ENCODE data around the gene JMJD6. TPM values are rescaled to one million over a fixed set of nuclear protein-coding genes. Genes with fewer than 3 reads are reported as not detected.
"Not testable (repeated sequence)": the region's sequence is repeated elsewhere in the genome, so short reads cannot be mapped to it uniquely, and the experiment has no call there.

JMJD6 gene
- total and polyA plus RNA-seq, 3 experiments from 2014 or later = 37.1 to 66.8 (median 62.7) TPM

GRCh38 chr17:76740329-76741118 lies 14.1 kb upstream of the JMJD6 start:
- no peak for DNase-seq
- ChIA-PET POLR2A (interaction anchor here (1.0 kb wide), 1 partner anchor 12 kb away, joined by 3 read pairs; no protein-coding TSS in a partner anchor), CTCF (interaction anchor here (1.4 to 1.7 kb wide), 2 partner anchors 13 to 32 kb away, joined by 3 to 5 read pairs; no protein-coding TSS in a partner anchor)
- Mint-ChIP-seq H3K9me3 (no peaks in the 10 kb centered on the region), H3K4me1 (peaks cover 26 to 50% (median 48%) of the 10 kb centered on the region in 3 donors), H3K27me3 (no peaks in the 10 kb centered on the region), H3K36me3 (peaks cover 6 to 68% (median 23%) of the 10 kb centered on the region in 3 donors), H3K4me3 (peak overlapping the region in 1 of 7 donors; percentile 45), H3K27ac (peak overlapping the region in 2 of 8 donors; percentile 42 to 100)
- H3K9me3 ChIP-seq (ENCODE audit: low read length) = no peaks in the 10 kb centered on the region
- peaks cover 28% of the 10 kb centered on the region for H3K36me3 ChIP-seq (ENCODE audit: insufficient read depth, low read length)
- H3K27ac ChIP-seq (ENCODE audit: low read depth, low read length) = no peak overlapping the region
- peaks cover 27% of the 10 kb centered on the region for H3K4me1 ChIP-seq (ENCODE audit: insufficient read depth, low read length)
- no peaks in the 10 kb centered on the region for H3K27me3 ChIP-seq (ENCODE audit: insufficient read depth, low read length, poor library complexity, severe bottlenecking)
- no peak overlapping the region for H3K4me3 ChIP-seq (ENCODE audit: low read length)

- peak overlapping the region in 4 of 7 donors; percentile 7 to 68 (median 15) for H3K4me3 Mint-ChIP-seq
- peaks cover 12 to 68% (median 25%) of the 10 kb centered on the region in 3 donors for H3K36me3 Mint-ChIP-seq
- DNase-seq; H3K9me3 ChIP-seq (ENCODE audit: low read length); H3K27me3 ChIP-seq (ENCODE audit: insufficient read depth, low read length, poor library complexity, severe bottlenecking); H3K4me3 ChIP-seq (ENCODE audit: low read length); H3K27ac ChIP-seq (ENCODE audit: low read depth, low read length); H3K27me3 Mint-ChIP-seq; H3K9me3 Mint-ChIP-seq: not testable (repeated sequence)
- peaks cover 27% of the 10 kb centered on the region for H3K36me3 ChIP-seq (ENCODE audit: insufficient read depth, low read length)
- peak overlapping the region in 3 of 8 donors; percentile 55 to 100 (median 72) for H3K27ac Mint-ChIP-seq
- H3K4me1 ChIP-seq (ENCODE audit: insufficient read depth, low read length) = peaks cover 36% of the 10 kb centered on the region
- peaks cover 34 to 52% (median 49%) of the 10 kb centered on the region in 3 donors for H3K4me1 Mint-ChIP-seq
- CTCF ChIA-PET = interaction anchor here (0.8 to 1.7 kb wide), 4 partner anchors 12 to 128 kb away, joined by 3 to 5 read pairs (median 4); partner anchors contain the start of gene MGAT5B
- POLR2A ChIA-PET = interaction anchor here (0.7 to 1.0 kb wide), 2 partner anchors 13 to 260 kb away, joined by 3 to 4 read pairs; no protein-coding TSS in a partner anchor
Measured at GRCh38 chr17:76739568-76740115, 13.2 kb upstream of the JMJD6 start.

GRCh38 chr17:76738468-76738850 lies 12.1 kb upstream of the JMJD6 start:
- Histone ChIP-seq H3K27me3 (ENCODE audit: insufficient read depth, low read length, poor library complexity, severe bottlenecking) (no peaks in the 10 kb centered on the region), H3K36me3 (ENCODE audit: insufficient read depth, low read length) (peaks cover 34% of the 10 kb centered on the region), H3K9me3 (ENCODE audit: low read length) (no peaks in the 10 kb centered on the region), H3K4me3 (ENCODE audit: low read length) (peak overlapping the region; percentile 72), H3K4me1 (ENCODE audit: insufficient read depth, low read length) (peaks cover 48% of the 10 kb centered on the region), H3K27ac (ENCODE audit: low read depth, low read length) (peak overlapping the region; percentile 95)
- Mint-ChIP-seq H3K36me3 (peaks cover 19 to 69% (median 31%) of the 10 kb centered on the region in 3 donors), H3K4me3 (peak overlapping the region; percentile 85 to 97 (median 95)), H3K4me1 (peaks cover 46 to 64% (median 60%) of the 10 kb centered on the region in 3 donors), H3K9me3 (no peaks in the 10 kb centered on the region), H3K27ac (peak overlapping the region; percentile 99 to 100 (median 99)), H3K27me3 (no peaks in the 10 kb centered on the region)
- ChIA-PET POLR2A (interaction anchor here (0.5 to 5.5 kb wide), 6 partner anchors 11 to 758 kb away, joined by 3 to 112 read pairs (median 18); partner anchors contain the start of genes JMJD6 and METTL23), CTCF (interaction anchor here (0.8 to 1.6 kb wide), 4 partner anchors 10 to 130 kb away, joined by 3 to 5 read pairs (median 4); partner anchors contain the start of genes METTL23 and MGAT5B)
- DNase-seq = no peak

GRCh38 chr17:76737676-76738467 lies 11.5 kb upstream of the JMJD6 start, which contains the start of gene MFSD11:
Gene MFSD11, plus strand, starts transcription at chr17:76738119. Its CDS starts 234 bp downstream, at chr17:76738353.
- Mint-ChIP-seq H3K27ac (peak within 1 kb of the TSS; percentile 99 to 100 (median 99)), H3K9me3 (no peaks in the 10 kb centered on the region), H3K4me3 (peak within 1 kb of the TSS; percentile 85 to 97 (median 95)), H3K4me1 (peaks cover 52 to 70% (median 66%) of the 10 kb centered on the region in 3 donors), H3K36me3 (peaks cover 24 to 71% (median 34%) of the 10 kb centered on the region in 3 donors), H3K27me3 (no peaks in the 10 kb centered on the region)
- peak; percentile 89 to 95 (median 94) for DNase-seq
- Histone ChIP-seq H3K27ac (ENCODE audit: low read depth, low read length) (peak within 1 kb of the TSS; percentile 95), H3K9me3 (ENCODE audit: low read length) (no peaks in the 10 kb centered on the region), H3K27me3 (ENCODE audit: insufficient read depth, low read length, poor library complexity, severe bottlenecking) (no peaks in the 10 kb centered on the region), H3K4me1 (ENCODE audit: insufficient read depth, low read length) (peaks cover 54% of the 10 kb centered on the region), H3K36me3 (ENCODE audit: insufficient read depth, low read length) (peaks cover 38% of the 10 kb centered on the region), H3K4me3 (ENCODE audit: low read length) (peak within 1 kb of the TSS; percentile 94)
- POLR2A ChIA-PET = interaction anchor here (0.5 to 5.5 kb wide), 8 partner anchors 11 to 1997 kb away, joined by 3 to 112 read pairs (median 10); partner anchors contain the start of genes JMJD6 and METTL23
- CTCF ChIA-PET = interaction anchor here (0.8 to 1.6 kb wide), 5 partner anchors 11 to 214 kb away, joined by 3 to 5 read pairs (median 4); partner anchors contain the start of genes METTL23 and MGAT5B

GRCh38 chr17:76737082-76737675 lies 10.8 kb upstream of the JMJD6 start, which contains the start of gene SRSF2:
Gene SRSF2, minus strand, starts transcription at chr17:76737331. Its CDS starts 171 bp downstream, at chr17:76737160.
- Histone ChIP-seq H3K27me3 (ENCODE audit: insufficient read depth, low read length, poor library complexity, severe bottlenecking) (no peaks in the 10 kb centered on the region), H3K27ac (ENCODE audit: low read depth, low read length) (peak within 1 kb of the TSS; percentile 95), H3K9me3 (ENCODE audit: low read length) (no peaks in the 10 kb centered on the region), H3K36me3 (ENCODE audit: insufficient read depth, low read length) (peaks cover 38% of the 10 kb centered on the region), H3K4me1 (ENCODE audit: insufficient read depth, low read length) (peaks cover 61% of the 10 kb centered on the region), H3K4me3 (ENCODE audit: low read length) (peak within 1 kb of the TSS; percentile 94)
- Mint-ChIP-seq H3K27me3 (no peaks in the 10 kb centered on the region), H3K4me3 (peak within 1 kb of the TSS; percentile 85 to 98 (median 97)), H3K36me3 (peaks cover 24 to 73% (median 31%) of the 10 kb centered on the region in 3 donors), H3K9me3 (no peaks in the 10 kb centered on the region), H3K27ac (peak within 1 kb of the TSS; percentile 99 to 100 (median 99)), H3K4me1 (peaks cover 56 to 75% (median 72%) of the 10 kb centered on the region in 3 donors)
- ChIA-PET CTCF (interaction anchor here (0.8 to 2.8 kb wide), 5 partner anchors 10 to 214 kb away, joined by 3 to 18 read pairs (median 3); partner anchors contain the start of genes JMJD6 and METTL23), POLR2A (interaction anchor here (0.6 to 5.5 kb wide), 13 partner anchors 10 to 1771 kb away, joined by 3 to 112 read pairs (median 8); partner anchors contain the start of genes JMJD6 and METTL23)
- DNase-seq = peak; percentile 98 to 100 (median 99)

- H3K36me3 Mint-ChIP-seq = peaks cover 24 to 73% (median 27%) of the 10 kb centered on the region in 3 donors
- H3K9me3 ChIP-seq (ENCODE audit: low read length) = no peaks in the 10 kb centered on the region
- H3K36me3 ChIP-seq (ENCODE audit: insufficient read depth, low read length) = peaks cover 37% of the 10 kb centered on the region
- H3K4me1 ChIP-seq (ENCODE audit: insufficient read depth, low read length) = peaks cover 67% of the 10 kb centered on the region
- H3K27me3 ChIP-seq (ENCODE audit: insufficient read depth, low read length, poor library complexity, severe bottlenecking) = no peaks in the 10 kb centered on the region
- no peaks in the 10 kb centered on the region for H3K9me3 Mint-ChIP-seq
- H3K27me3 Mint-ChIP-seq = no peaks in the 10 kb centered on the region
- H3K4me1 Mint-ChIP-seq = peaks cover 59 to 77% (median 73%) of the 10 kb centered on the region in 3 donors
- peak overlapping the region; percentile 94 for H3K4me3 ChIP-seq (ENCODE audit: low read length)
- peak; percentile 51 to 78 (median 61) for DNase-seq
- peak overlapping the region; percentile 99 to 100 (median 99) for H3K27ac Mint-ChIP-seq
- H3K4me3 Mint-ChIP-seq = peak overlapping the region; percentile 85 to 98 (median 97)
- ChIA-PET CTCF (interaction anchor here (0.9 to 2.8 kb wide), 4 partner anchors 10 to 101 kb away, joined by 3 to 18 read pairs (median 4); partner anchors contain the start of genes JMJD6 and METTL23), POLR2A (interaction anchor here (0.6 to 5.5 kb wide), 12 partner anchors 9 to 1771 kb away, joined by 3 to 112 read pairs (median 6); partner anchors contain the start of genes JMJD6 and METTL23)
- peak overlapping the region; percentile 95 for H3K27ac ChIP-seq (ENCODE audit: low read depth, low read length)
Measured at GRCh38 chr17:76736349-76737081, 10.1 kb upstream of the JMJD6 start.

Measured in CD8-positive, alpha-beta memory T cell (primary cell).